Gastrocnemius medialis (tissue), 4 donors: ENCODE results near the gene TTC16. TPM values are rescaled to one million over a fixed set of nuclear protein-coding genes. Genes with fewer than 3 reads are reported as not detected.
A peak's percentile ranks its signal among the peaks of the same experiment; 100 is the strongest.

Experiments
- ATAC-seq, 2 donors: fragments of 150-250 bp; one replicate each; pipeline ENCODE4 v1.9.1; 2016
- DNase-seq, 2 donors: peaks; one replicate each; pipeline ENCODE4 v3.0.0-alpha.2; 2019
- H3K27ac ChIP-seq, 4 donors: fragments of 200-600 bp; sonication (generic); 1 replicate in 1 of 4; 2 replicates in 3 of 4; pipeline ENCODE4 v1.5.1; 2016 to 2018; ENCODE audit warnings: mild to moderate bottlenecking in 2 of 4, moderate library complexity in 1 of 4
- H3K27me3 ChIP-seq, 3 donors: fragments of 200-600 bp; sonication (generic) in 2 of 3; 1 replicate in 1 of 3; 2 replicates in 2 of 3; pipeline versions ENCODE4 v1.5.1 to v1.6.0; 2016 to 2019; ENCODE audit warnings: mild to moderate bottlenecking in 1 of 3, moderate library complexity in 1 of 3
- H3K36me3 ChIP-seq, 2 donors: fragments of 200-600 bp; sonication (generic) in 1 of 2; one replicate each; pipeline ENCODE4 v1.5.1; 2017 to 2018
- H3K4me1 ChIP-seq, 2 donors: fragments of 200-600 bp; sonication (generic) in 1 of 2; one replicate each; pipeline ENCODE4 v1.5.1; 2016 to 2017; ENCODE audit warnings: mild to moderate bottlenecking in 2 of 2
- H3K4me3 ChIP-seq, 4 donors: fragments of 200-600 bp; sonication (generic) in 3 of 4; 1 replicate in 1 of 4; 2 replicates in 3 of 4; pipeline ENCODE4 v1.5.1; 2016 to 2019; ENCODE audit warnings: mild to moderate bottlenecking in 2 of 4
- H3K9me3 ChIP-seq, 3 donors: fragments of 200-600 bp; sonication (generic) in 2 of 3; 1 replicate in 1 of 3; 2 replicates in 2 of 3; pipeline ENCODE4 v1.5.1; 2016 to 2019
- CTCF ChIP-seq, 5 experiments: fragments of 450-650 bp in 3 of 5; fragments of 200-600 bp in 2 of 5; sonication (generic) in 2 of 5; IDR thresholded peaks in 4 of 5; conservative IDR thresholded peaks in 1 of 5; 1 replicate in 4 of 5; 2 replicates in 1 of 5; pipeline ENCODE4 v1.5.1; 2016 to 2019; ENCODE audit warnings: antibody characterized with exemption in 5 of 5, mild to moderate bottlenecking in 3 of 5, moderate library complexity in 3 of 5
- POLR2A ChIP-seq, 2 donors: fragments of 450-650 bp; IDR thresholded peaks; one replicate each; pipeline ENCODE4 v1.6.1; 2017; ENCODE audit warnings: antibody characterized with exemption in 2 of 2, mild to moderate bottlenecking in 2 of 2, moderate library complexity in 2 of 2
- in situ Hi-C, 4 donors: fragments of 200-750 bp; cut with MboI; loops; one replicate each; pipeline versions ENCODE4 v1.15.0 to v1.8.0; 2017; ENCODE audit warnings: low sequenced_read_pairs in 4 of 4
- intact Hi-C: fragments of 100-400 bp; cut with DNase I; formaldehyde crosslinking; loops from one replicate; pipeline ENCODE4 v1.15.1; 2023; ENCODE audit warnings: low total_unique reads
- total RNA-seq, 4 donors: library from RNA; depleted of rRNA; stranded (reverse); fragments of >200 nt; gene quantifications; one replicate each; pipeline versions ENCODE4 v1.1.0 to v1.2.3, GENCODE V29; 2016

The TTC16 gene
- total RNA-seq, 4 donors from 2014 or later = not detected

GRCh38 chr9:127694890-127695720 is 20.8 kb upstream of the TTC16 start:
- H3K27me3 ChIP-seq = no peaks in the 10 kb centered on the region
- H3K4me3 ChIP-seq = no peak overlapping the region
- H3K4me1 ChIP-seq = peaks cover 5 to 11% of the 10 kb centered on the region in 2 donors
- no peak for TF ChIP-seq POLR2A (IDR thresholded peaks at IDR 0.05)
- no peak for TF ChIP-seq CTCF (IDR thresholded peaks at IDR 0.05 in 4 of 5, conservative IDR thresholded peaks at IDR 0.05 in 1 of 5)
- no peaks in the 10 kb centered on the region for H3K9me3 ChIP-seq
- in situ Hi-C loops = no loop called here
- H3K27ac ChIP-seq = no peak overlapping the region
- ATAC-seq (no peak), DNase-seq (no peak)
- H3K36me3 ChIP-seq = no peaks in the 10 kb centered on the region
- intact Hi-C loops = no loop called here

- no peaks in the 10 kb centered on the region for H3K9me3 ChIP-seq
- ATAC-seq = no peak
- H3K4me1 ChIP-seq = peaks cover 13 to 20% of the 10 kb centered on the region in 2 donors
These were observed 18.3 kb upstream of the TTC16 start for GRCh38 chr9:127697575-127697974.

GRCh38 chr9:127698386-127698785 is 17.5 kb upstream of the TTC16 start:
- Histone ChIP-seq H3K36me3 (no peaks in the 10 kb centered on the region), H3K9me3 (no peaks in the 10 kb centered on the region), H3K27me3 (no peaks in the 10 kb centered on the region), H3K4me3 (no peak overlapping the region), H3K27ac (peak overlapping the region; percentile 85 to 96 (median 91)), H3K4me1 (peaks cover 13 to 20% of the 10 kb centered on the region in 2 donors)
- DNase-seq = no peak
- no peak for ATAC-seq
- in situ Hi-C loops (no loop called here), intact Hi-C loops (no loop called here)
- TF ChIP-seq CTCF (IDR thresholded peaks at IDR 0.05 in 4 of 5, conservative IDR thresholded peaks at IDR 0.05 in 1 of 5) = no peak
- TF ChIP-seq POLR2A (IDR thresholded peaks at IDR 0.05) = no peak

More at GRCh38 chr9:127697575-127697974, 18.3 kb upstream of the TTC16 start:
- in situ Hi-C loops = no loop called here
- Histone ChIP-seq H3K27ac (peak overlapping the region; percentile 85 to 96 (median 91)), H3K4me3 (no peak overlapping the region), H3K36me3 (no peaks in the 10 kb centered on the region), H3K27me3 (no peaks in the 10 kb centered on the region)
- intact Hi-C loops = no loop called here
- TF ChIP-seq CTCF (IDR thresholded peaks at IDR 0.05 in 4 of 5, conservative IDR thresholded peaks at IDR 0.05 in 1 of 5) (no peak), POLR2A (IDR thresholded peaks at IDR 0.05) (no peak)
- DNase-seq = no peak

GRCh38 chr9:127698985-127699670 is 16.8 kb upstream of the TTC16 start:
- peaks cover 13 to 20% of the 10 kb centered on the region in 2 donors for H3K4me1 ChIP-seq

More at GRCh38 chr9:127698985-127699670, 16.8 kb upstream of the TTC16 start:
- in situ Hi-C loops = no loop called here
- peak; percentile 97 to 98 for ATAC-seq
- TF ChIP-seq CTCF (IDR thresholded peaks at IDR 0.05 in 4 of 5, conservative IDR thresholded peaks at IDR 0.05 in 1 of 5) (peak; percentile 43 to 50 (median 47)), POLR2A (IDR thresholded peaks at IDR 0.05) (peak; percentile 58 to 78)
- peak overlapping the region; percentile 85 to 96 (median 91) for H3K27ac ChIP-seq
- H3K9me3 ChIP-seq = no peaks in the 10 kb centered on the region
- peak; percentile 99 for DNase-seq
- H3K4me3 ChIP-seq = peak overlapping the region; percentile 36 to 49 (median 40)
- H3K36me3 ChIP-seq = no peaks in the 10 kb centered on the region
- intact Hi-C loops = loop anchor here (1.0 kb wide), 1 partner anchor 87 kb away; the partner anchor contains the start of gene STXBP1
- H3K27me3 ChIP-seq = no peaks in the 10 kb centered on the region
